ENCODE results near the gene NOVA2.

NOVA2 gene

DNA sequence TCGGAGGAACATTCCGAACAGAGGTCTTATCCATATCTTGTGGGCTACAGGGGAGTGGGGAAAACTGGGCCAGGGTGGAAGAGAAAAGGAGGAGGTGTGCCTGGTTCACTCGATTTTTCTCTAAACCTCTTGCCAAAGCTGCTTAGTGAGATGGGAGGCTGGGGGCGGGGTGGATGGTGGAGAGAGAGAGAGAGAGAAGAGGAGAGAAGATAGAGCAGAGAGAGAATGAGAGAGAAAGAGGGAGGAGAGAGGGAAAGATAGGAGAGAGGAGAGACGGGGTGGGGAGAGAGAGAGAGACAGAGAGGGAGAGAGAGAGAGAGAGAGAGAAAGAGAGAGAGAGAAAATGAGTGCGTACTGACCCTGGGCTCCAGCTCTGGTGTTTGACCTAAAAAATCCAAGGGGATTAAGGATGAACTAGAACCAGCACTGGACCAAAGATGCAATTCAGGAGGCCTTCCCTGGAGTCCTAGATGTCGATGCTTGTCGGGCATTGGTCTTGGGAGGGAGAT is 14.1 kb downstream of the NOVA2 start:
- DNase-seq: no peak

DNA sequence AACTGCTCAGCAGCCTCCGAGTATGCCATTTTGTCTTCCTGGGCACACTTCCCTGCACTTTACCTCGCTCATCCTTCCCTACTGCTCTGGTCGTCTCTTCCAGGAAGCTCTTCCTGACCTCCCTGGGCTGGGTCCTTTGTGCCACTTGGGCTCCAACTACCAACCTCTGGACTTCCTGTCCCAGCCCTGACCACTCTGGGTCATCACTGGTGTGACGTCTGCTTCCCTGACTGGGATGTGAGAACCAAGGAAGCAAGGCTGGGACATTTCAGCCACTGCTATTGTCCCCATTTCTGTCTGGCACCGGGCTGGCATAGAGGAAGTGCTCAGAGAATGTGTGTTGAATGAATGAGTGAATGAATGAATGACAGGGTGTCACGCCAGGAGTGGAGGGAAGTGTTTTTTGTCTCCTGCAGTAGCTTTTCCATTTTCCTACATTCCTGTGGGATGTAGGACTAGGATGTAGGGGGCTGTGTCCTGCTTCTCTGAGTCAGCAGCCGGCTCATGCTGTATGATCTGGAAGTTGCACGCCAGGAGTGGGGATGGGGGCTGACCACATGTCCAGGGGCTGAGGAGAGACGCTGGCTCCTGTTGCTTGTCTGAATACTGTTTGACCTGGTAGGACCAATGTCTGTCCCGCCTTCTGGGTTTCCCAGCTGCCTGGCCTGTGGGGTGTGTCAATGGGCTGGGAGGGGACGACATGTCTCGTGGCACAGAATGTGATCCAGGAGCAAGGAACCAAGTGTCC is 14.7 kb downstream of the NOVA2 start:
- DNase-seq: no peak

DNA sequence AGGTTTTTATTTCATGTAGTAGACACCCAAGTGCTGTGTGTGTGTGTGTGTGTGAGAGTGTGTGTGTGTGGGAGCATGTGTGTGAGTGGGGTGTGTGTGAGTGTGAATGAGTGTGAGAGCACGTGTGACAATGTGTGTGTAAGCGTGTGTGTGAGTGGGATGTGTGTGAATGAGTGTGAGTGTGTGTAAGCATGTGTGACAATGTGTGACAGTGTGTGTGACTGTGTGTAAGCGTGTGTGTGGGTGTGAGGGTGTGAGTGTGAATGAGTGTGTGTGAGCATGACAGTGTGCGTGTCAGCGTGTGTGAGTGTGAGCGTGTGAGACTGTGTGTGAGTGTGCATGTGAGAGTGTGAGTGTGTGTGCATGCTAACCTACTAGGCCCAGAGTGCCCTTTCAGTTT is 15.3 kb downstream of the NOVA2 start:
- DNase-seq: no peak

DNA sequence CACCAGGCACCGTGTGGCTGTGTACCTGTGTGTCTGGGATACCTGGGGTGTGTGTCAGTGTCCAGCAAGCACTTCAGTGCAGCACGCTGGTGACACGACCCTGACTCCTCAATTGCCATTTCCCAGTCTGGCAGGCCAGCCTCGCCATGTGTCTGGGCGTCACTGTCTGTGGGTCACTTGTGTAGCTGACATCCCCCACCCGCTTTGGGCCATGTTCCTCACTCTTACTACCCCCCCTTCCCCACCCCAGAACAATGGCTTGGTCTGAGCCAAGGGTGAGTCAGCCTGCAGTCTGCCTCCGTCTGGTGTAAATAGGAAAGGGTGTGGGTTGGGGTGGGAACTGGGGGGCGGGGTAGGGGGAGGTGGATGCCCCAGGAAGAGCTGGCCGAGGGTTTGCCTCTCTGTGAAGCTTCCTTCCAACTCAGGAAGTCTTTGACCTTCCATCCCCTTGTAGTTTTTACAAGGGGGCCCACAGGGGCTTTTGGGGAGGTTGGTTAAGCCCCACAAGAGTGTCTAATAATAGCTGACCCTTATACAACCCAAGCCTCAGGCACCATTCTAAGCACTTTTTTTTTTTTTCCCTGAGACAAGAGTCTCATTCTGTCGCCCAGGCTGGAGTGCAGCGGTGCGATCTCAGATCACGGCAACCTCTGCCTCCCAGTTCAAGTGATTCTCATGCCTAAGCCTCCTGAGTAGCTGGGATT is 17.6 kb downstream of the NOVA2 start:
- DNase-seq: no peak

DNA sequence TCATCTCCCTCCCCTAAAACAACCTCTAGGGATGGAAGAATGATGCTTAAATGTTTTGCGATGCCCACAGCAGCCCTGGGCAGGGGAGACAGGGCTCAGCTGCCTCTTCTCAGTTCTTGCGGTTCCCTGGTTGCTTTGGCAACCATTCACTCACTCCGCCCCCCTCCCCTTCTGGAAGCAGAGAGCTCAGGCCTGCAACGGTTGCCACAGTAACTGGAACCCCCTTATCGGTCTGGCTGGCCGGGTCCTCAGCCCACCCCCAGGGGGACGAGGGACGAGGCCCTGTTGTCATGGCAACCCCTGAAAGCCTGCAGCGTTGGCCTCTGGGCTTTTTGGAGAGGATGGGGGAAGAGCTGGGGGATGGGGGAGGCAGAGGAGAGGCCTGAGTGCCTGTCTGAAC is 19.5 kb downstream of the NOVA2 start:
- no peak for DNase-seq

DNA sequence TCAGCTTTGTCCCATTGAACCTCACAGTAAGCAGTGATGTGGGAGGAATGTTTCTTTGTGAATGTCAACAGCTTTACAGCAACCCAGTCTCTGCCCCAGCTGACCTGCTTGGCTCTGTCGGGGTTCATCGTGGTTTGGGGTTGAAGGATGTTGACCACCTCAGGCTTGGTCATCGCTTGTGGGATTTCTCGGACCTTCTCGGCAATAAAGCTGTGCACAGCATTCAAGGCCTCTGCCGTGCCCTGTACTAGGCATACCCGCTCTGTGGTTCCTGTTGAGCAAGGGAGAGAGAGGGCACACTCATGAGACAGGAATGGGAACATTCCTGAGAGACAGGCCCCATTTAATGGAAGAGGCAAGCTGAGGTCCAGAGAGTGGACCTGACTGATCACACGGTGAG is 20.0 kb downstream of the NOVA2 start:
- no peak for DNase-seq

DNA sequence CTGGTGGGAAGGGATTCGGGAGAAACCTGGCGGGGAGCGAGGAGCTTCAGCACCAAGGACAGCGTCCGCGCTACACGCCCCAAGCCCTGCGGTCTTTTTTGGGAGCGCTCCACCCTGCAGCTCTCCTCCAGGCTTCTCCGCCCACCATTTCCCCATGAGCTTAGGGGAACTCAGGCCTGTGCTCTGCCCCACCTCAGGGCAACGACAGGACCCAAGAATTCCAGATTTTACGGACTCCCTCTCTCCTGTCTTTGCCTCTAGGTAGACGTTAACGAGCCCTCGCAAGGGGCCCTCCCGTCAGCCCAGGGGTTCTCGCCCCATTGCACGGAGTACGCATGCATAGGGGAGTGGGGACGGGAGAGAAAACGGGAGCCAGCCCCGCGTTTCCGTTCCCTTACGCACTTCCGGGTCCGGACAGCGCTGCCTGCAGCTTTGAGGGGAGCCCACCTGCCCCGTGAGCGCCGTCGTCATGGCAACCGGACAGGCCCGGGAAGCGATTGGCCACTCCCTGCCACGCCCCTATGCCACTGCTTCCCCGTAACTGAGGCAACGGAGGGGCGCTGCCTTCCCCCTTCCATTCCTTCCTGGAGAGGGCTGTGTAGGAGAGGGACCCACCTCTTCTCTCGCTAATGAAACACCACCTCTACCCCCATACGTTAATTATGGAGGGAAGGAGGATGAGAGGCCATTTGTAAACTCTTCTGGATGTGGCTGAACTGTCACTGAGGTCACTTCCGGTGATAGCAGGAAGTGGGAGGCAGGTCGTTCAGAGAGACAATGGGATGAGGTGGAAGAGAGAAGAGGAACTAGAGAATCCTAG is 20.8 kb downstream of the NOVA2 start:
- DNase-seq: peak; percentile 59

DNA sequence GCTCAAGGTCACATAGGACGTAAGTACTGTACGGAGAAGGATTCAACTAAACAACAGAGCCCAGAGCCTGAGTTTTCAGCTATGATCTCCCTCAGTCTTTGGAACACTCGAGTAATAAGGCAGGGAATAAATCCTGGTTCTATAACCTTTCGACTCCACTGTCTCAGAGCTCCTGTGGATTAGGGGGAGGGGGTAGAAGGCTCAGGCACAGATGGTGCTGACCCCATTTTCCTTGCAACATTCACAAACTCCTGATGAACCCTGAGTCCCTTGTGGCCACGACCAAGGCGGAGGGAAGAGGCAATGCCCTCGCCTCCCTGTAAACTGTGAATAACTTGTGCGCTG is 21.4 kb downstream of the NOVA2 start:
- DNase-seq: no peak

DNA sequence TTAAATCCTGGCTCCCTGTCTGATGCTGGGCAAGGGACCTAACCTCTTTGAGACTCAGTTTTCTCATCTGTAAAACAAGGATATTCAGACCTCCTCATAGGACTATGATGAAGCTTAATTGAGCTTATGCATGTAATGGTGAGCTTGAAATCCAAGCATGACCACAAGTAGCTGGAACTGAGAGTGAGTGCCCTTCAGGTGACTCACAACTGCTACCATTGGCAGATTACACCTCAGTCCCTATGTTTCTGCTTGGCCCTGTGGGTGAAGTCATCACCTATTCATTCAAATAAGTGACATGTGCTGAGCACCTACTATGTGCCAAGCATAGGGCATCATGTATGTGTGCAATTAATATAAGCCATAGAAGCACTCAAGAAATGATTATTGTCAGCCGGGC is 25.7 kb downstream of the NOVA2 start:
- DNase-seq: no peak

DNA sequence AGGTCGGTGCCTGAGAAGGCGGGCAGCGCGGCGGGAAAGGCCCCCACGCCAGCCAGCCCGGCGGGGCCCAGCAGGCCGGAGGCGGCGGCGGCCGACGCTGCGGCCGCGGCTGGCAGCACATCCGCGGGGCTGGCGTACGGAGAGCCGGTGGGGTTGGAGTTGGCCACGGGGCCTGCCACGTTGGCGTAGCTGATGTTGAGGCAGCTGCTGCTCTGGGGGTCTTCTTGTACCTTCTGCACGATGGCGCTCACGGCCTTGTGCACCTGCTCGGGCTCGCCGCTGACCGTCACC is 33.2 kb downstream of the NOVA2 start:
- no peak for DNase-seq

DNA sequence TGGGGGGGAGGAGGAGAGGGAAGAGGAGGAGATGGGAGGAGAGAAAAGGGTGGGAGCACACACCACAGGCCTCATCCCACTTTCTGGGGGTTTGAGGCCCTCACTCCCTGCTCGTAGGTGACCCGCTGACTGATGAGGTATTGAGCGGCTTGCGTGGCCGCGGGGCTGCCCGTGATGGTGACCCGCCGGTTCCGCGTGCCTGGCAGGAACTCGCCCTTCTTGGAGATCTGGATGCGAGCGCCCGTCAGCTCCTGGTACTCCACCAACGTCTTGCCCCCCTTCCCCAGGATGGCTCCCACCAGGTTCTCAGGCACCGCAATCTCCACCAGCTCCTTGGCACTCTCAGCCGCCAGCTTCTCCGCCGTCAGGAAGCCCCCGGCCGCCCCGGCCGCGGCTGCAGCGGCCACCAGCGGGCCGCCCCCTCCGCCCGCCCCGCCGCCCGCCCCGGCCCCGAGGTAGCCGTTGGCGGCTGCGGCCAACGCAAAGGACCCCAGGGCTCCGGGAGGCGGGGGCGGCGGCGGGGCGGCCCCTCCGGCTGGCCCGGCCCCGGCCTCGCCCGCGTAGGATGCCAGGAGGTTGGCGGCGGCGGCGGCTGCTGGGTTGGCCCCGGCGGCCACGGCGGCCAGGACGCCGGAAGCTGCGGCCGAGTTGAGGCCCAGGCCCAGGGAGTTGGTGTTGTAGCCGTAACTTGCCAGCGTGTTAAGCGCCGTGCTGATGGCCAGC is 33.7 kb downstream of the NOVA2 start:
- DNase-seq: no peak

DNA sequence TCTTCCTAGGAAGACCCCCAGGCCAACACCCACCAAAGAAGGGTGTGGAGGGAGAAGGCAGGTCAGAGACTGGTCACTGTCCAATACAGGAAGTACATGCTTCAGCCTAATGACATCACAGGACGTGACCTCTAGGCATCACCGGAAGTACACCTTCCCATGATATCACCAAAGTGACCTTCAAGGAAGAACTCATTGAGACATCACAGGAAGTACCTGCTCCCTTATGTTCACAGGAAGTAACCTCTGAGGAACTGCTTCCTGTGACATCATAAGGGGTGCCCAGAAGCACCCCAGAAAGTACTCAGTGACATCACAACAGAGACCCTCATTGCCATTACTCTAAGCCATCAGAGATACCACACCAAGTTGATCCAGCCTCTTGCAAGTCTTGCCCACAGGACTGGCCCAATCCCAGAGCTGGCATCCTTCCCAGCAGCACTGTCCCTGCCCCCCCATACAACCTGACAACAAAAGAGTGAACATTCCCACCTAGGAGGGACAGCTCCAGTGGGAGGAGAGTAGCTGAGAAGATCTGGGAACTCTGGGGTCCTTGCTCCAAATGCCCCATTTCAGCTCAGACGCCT is 34.8 kb downstream of the NOVA2 start:
- no peak for DNase-seq

DNA sequence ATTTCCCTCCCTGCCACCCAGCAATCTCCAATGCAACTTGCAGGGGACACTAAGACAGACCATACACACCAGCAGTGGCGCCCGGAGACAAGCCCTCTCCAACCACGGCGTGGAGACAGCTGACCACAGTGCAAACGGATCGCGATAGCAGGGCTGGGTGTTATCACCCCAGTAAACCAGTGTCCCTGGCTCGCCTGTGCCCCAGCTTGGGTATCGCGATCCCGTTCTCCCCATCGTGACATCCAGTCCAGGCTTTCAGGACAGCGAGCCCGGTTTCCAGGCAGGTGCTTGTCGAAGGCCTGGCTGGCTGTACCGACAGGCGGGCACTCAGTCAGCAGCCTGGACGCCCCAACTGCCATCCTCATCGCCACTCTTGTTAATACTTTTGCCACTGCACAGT is 38.4 kb downstream of the NOVA2 start:
- no peak for DNase-seq

DNA sequence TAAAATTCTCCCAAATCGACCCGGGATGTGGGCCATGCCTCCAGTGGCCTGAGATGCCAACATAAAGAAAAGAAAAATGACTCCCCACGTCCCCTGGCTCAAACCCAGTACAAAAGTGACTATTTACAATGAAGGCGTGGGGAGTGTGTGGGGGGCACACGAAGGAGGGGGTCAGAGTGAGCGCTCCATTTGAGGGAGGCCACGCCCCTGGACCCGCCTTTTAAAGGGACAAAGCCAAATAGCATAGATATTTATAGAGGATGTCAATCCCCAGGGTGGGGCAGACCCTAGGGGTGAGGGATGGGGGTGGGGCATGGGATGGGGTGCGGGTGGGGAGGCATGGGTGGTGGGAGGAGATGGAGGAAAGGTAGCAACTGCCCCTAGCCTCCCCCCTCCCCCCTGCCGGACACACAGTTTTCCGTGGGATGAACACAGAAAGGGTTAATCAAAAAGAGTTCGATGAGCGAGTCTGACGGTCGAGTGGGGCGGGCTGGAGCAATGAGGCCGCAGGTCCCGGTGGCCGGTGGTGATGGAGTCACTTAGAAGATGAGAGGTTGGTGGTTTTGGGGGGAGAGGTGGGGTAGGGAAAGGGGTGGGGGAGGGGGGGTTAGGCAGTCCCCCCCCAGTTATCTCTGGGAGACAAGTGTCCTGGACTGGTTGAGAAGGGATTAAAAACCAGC is 39.0 kb downstream of the NOVA2 start:
- no peak for DNase-seq

DNA sequence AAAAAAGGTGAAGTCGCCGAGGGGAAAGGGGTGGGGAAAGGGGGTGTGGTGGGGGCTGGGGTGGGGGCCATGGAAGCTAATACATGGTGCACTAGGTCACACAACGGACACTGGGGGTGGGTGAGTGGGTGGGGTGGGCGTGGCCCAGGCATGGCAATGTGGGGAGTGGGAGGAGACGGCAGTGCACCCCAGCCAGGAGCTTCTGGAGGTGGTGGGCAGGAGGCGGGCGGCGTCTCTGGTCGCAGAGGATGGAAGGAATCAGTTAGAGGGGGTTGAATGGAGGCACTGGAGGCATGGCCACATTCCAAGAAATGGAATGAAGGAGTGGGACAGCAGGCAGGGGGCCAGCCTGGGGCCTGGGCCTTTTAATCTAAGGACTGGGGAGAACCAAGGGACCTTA is 39.9 kb downstream of the NOVA2 start:
- no peak for DNase-seq

DNA sequence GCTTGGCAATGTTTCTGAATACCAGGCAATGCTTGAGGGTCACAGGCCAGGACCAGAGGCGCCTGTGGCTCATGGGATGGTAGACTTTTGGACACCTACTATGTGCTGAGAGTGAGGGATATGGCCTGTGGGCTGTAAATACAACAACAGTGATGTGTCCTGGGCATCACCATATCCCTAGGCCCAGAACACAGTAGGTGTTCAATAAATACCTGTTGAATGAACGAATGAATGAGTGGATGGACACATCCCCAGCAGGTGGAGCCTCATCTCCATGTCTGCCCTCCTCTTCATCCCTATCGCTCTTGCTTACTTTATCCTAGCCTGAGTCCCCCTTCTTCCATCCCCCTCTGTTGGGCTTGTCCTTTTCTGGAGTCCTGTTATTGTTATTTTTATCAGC is 42.6 kb downstream of the NOVA2 start:
- DNase-seq: no peak

DNA sequence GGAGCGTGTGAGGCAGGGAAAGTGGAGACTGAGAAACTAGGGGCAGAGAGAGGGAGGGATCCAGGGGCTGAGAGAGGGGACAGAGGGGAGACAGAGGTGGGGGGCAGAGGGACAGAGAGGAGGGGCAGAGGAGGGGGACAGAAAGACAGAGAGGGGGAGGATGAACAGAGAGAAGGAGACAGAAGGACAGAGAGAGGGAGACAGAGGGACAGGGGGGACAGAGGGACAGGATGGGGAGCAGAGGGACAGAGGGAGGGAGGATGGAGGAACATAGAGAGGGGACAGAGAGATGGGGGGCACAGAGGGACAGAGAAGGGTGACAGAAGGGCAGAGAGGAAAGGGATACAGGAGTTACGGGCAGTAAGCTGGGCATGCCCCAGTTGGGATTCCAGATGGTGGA is 44.4 kb downstream of the NOVA2 start:
- no peak for DNase-seq

DNA sequence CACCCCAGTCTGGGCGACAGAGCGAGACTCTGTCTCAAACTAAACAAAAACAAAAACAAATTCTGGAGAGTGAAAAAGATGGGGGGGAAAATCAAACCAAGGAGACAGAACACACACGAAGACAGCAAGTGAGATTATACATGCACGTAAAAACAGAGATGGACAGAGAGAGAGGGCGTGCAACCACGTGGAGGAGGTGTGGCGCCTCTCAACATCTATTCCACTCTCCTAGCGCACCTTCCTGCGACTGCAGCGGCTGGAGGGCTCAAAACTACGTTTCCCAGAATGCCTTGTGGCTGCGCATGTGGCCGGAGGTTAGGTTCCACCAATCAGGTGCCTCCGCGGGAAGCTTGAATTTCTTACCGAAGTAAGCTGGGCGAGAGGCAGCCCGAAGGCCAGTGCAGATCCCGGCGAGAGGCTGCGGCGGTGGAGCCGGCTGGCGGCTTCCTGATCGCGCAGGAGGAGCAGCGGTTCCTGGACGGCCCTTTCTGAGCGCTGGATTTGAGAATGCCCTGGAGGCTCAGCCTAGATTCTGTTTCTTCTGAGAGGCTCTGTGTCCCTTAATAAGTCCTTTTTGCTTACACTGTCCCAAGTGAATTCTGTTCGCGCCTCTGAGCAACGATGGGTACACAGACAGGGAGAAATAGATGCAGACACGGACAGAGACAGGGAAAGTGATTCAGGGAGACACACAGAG is 46.0 kb downstream of the NOVA2 start:
- peak; percentile 92 for DNase-seq

DNA sequence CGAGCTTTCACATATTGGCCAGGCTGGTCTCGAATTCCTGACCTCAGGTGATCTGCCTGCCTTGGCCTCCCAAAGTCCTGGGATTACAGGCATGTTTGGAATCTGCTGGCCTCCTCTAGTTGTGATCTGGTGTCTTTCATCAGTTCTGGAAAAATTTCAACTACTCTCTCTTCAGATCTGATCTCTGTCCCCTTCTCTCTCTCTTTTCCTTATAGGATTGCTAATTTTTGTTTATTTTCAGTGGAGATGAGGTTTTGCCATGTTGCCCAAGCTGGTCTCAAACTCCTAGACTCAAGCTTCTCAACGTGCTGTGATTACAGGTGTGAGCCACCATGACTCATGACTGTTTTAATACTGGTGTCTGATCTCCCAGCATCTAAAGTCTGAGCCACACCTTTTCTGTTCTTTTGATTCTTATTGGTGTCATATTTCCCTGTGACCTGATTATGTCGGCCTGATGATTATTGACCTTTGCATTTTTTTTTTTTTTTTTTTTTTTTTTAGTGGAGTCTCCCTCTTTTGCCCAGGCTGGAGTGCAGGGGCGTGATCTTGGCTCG is 48.7 kb downstream of the NOVA2 start:
- no peak for DNase-seq

DNA sequence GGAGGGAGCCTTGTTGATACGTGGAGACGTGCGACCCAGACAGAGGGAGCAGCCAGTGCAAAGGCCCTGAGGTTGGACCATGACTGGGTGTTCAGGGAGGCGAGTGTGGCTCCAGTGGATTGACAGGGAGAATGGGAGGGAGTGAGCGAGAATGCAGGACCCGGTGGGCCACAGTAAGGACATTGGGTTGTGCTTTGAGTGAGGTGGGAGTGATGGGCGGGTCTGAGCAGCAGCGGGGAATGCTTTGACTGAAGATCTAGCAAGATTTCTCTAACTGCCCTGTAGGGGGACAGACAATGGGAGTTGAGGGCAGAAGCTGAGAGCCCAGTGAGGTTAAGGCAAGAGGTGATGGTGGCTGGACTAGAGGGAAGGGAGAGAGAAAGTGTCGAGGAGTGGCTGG is 51.4 kb downstream of the NOVA2 start:
- DNase-seq: no peak

DNA sequence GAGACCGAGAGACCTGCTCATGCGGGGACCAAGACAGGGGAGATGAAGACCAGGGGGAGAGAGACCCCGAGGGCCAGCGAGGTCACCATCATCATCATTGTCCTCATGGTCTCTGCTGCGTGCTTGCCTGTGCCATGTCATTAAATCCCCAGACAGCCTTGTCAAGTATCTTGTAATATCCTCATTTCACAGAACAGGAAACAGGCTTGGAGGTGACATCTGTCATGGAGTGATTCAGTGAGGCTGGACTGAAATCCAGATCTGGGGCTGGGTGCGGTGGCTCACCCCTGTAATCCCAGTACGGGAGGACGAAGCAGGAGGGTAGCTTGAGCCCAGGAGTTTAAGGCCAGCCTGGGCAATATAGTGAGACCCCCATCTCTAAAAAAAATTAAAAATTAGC is 53.2 kb downstream of the NOVA2 start:
- no peak for DNase-seq

Data from CD4-positive, alpha-beta T cell treated with Interleukin-17A for 4 hours (primary cell).